Activated naive CD4-positive, alpha-beta T cell treated with anti-CD3 and anti-CD28 coated beads, Interleukin-2, amount 10 ng/mL, durations not matched to agents 7 days and 5 days (primary cell): ENCODE measurements around the gene C6orf120.
A peak's percentile ranks its signal among the peaks of the same experiment; 100 is the strongest.

Source experiments
- CTCF ChIA-PET: fragments of 350-600 bp; sonication (Branson Sonifier 250); formaldehyde crosslinking; loops from one replicate; lab custom pipeline; 2021; ENCODE audit warnings: antibody characterized with exemption; lab: Charles Lee
- DNase-seq: peaks from one replicate; pipeline ENCODE4 v3.0.0-alpha.2; 2020
- H3K27ac Mint-ChIP-seq: one replicate; pipeline ENCODE4 v1.8.0; 2021; ENCODE audit warnings: mild to moderate bottlenecking, moderate library complexity, mixed read lengths
- H3K27me3 Mint-ChIP-seq: one replicate; pipeline ENCODE4 v1.8.0; 2021; ENCODE audit warnings: mild to moderate bottlenecking, mixed read lengths
- H3K36me3 Mint-ChIP-seq: one replicate; pipeline ENCODE4 v1.8.0; 2021; ENCODE audit warnings: mixed read lengths
- H3K4me1 Mint-ChIP-seq: one replicate; pipeline ENCODE4 v1.8.0; 2021; ENCODE audit warnings: mixed read lengths
- H3K4me3 Mint-ChIP-seq: one replicate; pipeline ENCODE4 v1.8.0; 2021; ENCODE audit warnings: mild to moderate bottlenecking, moderate library complexity, mixed read lengths
- H3K9me3 Mint-ChIP-seq: one replicate; pipeline ENCODE4 v1.8.0; 2021; ENCODE audit warnings: mixed read lengths

The C6orf120 gene

DNA sequence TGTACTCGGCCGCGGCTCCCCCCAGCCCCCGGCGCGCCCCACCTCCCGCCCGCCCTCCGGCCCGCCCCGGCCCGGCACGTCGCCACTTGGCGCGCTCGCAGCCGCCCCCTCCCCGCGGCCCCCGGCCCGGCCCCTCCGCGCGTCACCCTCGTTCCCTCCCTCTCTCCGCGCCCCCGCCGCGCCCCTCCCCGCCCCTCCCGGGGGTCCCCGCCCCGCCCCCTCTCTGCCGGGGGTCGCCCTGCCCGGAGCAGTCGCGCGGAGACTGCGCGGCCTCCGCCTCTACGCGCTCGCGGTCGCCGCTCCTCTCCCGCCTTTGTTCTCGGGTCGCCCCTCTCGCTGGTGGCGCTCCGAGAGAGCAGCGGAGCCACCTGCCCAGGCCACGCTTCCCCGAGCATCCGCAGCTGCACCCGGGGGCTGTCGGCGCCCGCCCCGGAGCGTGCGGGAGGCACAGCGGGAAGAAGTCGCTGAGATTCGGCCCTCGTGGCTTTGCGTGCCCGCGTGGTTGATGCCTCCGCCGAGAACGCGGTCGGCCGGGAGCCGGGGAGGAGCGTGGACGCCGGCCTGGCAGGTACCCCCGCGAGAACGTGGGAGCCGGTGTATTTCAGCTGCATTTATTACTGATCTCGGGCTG lies 22.7 kb downstream of the C6orf120 start, which contains the start of gene PHF10:
TSS of gene PHF10 (minus strand) at position 7 of the 631 bp plus-strand sequence. CDS start 569 bp downstream, outside the sequence.
- H3K9me3 Mint-ChIP-seq, result no peaks in the 10 kb centered on the region
- H3K27ac Mint-ChIP-seq, result peak within 1 kb of the TSS; percentile 93
- CTCF ChIA-PET, result interaction anchor here (1.0 kb wide), 1 partner anchor 65 kb away, joined by 3 read pairs; no protein-coding TSS in a partner anchor
- peaks cover 7% of the 10 kb centered on the region for H3K36me3 Mint-ChIP-seq
- H3K27me3 Mint-ChIP-seq, result peaks cover 7% of the 10 kb centered on the region
- peaks cover 45% of the 10 kb centered on the region for H3K4me1 Mint-ChIP-seq
- H3K4me3 Mint-ChIP-seq, result peak within 1 kb of the TSS; percentile 80
- peak; percentile 70 for DNase-seq

DNA sequence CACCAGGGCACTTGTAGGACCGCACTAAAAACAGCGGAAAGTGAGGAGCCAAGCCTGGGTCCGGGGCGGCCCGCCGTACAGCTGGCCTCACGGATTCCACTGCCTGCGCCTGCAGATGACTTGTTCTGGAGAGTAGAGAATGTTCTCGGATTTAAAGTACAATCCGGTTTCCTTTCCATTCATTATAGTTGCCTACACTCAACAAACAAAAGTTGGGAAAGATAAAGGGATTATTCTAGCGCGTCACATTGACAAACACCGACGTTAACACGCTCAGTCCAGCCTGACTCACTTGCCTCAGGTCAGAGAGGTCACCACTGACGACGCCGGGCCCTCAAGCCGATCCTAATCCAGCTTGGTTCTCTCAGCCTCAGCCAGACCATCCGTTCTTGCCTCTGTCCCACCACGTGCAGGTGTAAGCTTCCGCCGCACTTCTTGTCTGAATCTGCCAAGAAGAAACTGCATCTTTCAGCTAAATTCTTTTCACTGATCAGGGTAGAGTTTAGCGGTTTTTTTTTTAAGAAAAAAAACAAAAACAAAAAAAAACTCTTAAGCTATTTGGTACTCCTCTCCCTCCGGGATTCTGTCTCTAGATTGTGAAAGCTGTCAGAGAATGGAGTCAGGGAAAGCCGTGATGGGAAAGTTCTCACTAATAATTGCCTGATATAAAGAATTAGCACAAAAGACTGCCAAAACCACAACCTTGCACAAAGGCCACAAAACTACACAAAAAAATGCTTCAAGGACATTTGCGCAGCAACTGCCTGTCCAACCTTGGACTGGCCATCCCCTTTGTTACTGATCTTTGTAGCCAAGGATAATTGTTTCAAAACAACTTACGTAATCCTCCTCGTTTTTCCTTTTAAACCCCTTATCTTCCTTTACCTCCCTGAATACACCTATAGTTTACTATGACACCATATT lies 23.5 kb downstream of the C6orf120 start:
- Mint-ChIP-seq H3K27ac (peak overlapping the region; percentile 83), H3K9me3 (no peaks in the 10 kb centered on the region), H3K27me3 (peaks cover 10% of the 10 kb centered on the region), H3K4me1 (peaks cover 40% of the 10 kb centered on the region), H3K4me3 (peak overlapping the region; percentile 79), H3K36me3 (peaks cover 3% of the 10 kb centered on the region)
- CTCF ChIA-PET, result interaction anchor here (1.0 kb wide), 1 partner anchor 64 kb away, joined by 3 read pairs; no protein-coding TSS in a partner anchor
- no peak for DNase-seq

DNA sequence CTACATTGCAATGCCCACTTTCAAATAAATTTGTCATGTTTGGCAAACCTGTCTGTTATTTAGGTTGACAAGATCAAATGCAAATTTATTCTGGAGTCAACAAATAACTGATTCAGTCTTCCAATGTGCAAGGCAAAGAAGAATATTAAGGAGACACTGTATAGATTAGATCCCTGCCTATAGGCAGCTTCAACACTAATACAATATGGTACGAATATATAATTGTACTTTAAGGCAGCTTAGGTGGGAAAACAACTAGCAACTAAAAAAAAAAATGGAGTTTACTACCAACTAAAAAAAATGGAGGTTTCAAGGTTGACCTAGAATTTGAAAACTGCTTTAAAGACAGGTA lies 24.1 kb downstream of the C6orf120 start:
- peaks cover 35% of the 10 kb centered on the region for H3K4me1 Mint-ChIP-seq
- no peak for DNase-seq
- peak overlapping the region; percentile 79 for H3K4me3 Mint-ChIP-seq
- peak overlapping the region; percentile 70 for H3K27ac Mint-ChIP-seq
- no peaks in the 10 kb centered on the region for H3K9me3 Mint-ChIP-seq
- no peaks in the 10 kb centered on the region for H3K36me3 Mint-ChIP-seq
- peaks cover 16% of the 10 kb centered on the region for H3K27me3 Mint-ChIP-seq
- CTCF ChIA-PET, result no interaction called here

DNA sequence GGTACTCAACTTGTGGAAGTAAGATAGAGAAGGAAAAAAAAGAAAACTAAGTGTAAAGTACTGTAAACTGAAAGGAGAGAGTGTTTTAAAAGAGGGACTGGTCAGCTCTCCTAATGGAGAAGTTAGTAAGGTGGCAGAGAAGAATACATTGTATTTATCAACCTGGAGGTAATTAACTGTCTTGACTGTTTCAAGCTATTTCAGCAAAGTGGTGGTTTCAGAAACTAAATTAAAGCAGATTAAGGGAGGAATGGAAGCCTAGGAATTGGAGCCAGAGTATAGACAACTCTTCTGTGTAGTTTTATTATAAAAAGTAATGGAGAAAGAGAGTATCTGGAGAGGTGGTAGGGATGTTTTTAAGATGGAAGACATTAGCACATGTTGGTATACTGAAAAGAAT lies 25.0 kb downstream of the C6orf120 start:
- Mint-ChIP-seq H3K36me3 (no peaks in the 10 kb centered on the region), H3K4me3 (no peak overlapping the region), H3K9me3 (no peaks in the 10 kb centered on the region), H3K27me3 (peaks cover 16% of the 10 kb centered on the region), H3K27ac (no peak overlapping the region), H3K4me1 (peaks cover 28% of the 10 kb centered on the region)
- DNase-seq, result no peak
- CTCF ChIA-PET, result no interaction called here

DNA sequence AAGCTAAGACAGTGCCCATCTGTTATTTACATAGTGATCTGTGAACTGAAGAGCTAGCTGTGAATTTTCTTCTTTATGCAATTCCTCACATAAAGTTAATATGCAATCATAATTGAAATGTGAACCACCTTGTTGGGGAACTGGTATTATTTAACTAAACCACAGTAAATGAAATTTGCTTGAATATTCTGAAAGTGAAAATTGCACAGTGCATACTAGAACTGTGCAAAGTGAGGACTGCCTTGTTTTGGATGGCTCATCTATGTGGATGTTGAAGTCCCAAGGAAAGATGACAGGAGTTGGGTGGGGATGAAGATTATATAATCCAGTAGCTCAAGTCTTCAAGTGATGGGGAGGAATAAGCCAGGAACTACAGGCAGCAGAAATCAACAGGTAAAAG lies 28.0 kb downstream of the C6orf120 start:
- Mint-ChIP-seq H3K4me3 (no peak overlapping the region), H3K9me3 (no peaks in the 10 kb centered on the region), H3K4me1 (peaks cover 18% of the 10 kb centered on the region), H3K36me3 (no peaks in the 10 kb centered on the region), H3K27me3 (peaks cover 32% of the 10 kb centered on the region), H3K27ac (no peak overlapping the region)
- no peak for DNase-seq
- CTCF ChIA-PET, result no interaction called here

DNA sequence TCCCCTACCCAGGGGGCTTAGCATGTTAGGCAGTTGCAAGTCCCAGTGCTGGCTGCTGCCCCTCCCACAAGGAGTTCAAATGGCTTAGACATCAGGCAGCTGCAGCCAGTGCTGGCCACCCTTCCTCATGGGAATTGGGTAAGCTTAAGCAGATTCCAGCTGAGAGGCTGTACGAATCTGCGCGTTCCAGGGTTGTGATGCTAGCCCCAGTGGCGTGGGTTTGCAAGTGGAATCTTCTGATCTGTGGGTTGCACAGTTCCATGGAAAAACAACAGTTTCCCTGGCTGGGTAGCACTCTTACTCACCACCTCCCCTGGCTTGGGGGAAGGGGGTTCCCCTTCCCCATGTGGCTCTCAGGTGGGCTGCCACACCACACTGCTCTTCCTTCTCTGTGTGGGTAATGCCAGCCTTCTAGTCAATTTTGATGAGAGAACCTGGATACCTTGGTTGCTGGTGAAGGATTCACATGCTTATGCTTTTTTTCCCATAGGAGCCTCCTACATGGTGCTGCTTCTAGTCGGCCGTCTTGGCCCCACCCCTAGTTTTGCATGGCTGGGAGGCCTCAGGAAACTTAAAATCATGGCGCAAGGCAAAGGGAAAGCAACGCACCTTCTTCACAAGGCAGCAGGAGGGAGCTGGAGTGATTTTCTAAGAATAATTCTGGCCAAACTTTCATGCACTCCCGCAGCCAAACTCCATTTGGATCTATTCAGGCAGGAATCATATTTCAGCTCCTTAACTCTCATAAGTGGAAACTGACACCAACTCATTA lies 36.5 kb downstream of the C6orf120 start:
- CTCF ChIA-PET, result no interaction called here
- Mint-ChIP-seq H3K4me3 (no peak overlapping the region), H3K4me1 (no peaks in the 10 kb centered on the region), H3K27me3 (peaks cover 36% of the 10 kb centered on the region), H3K36me3 (no peaks in the 10 kb centered on the region), H3K27ac (no peak overlapping the region), H3K9me3 (no peaks in the 10 kb centered on the region)
- no peak for DNase-seq

DNA sequence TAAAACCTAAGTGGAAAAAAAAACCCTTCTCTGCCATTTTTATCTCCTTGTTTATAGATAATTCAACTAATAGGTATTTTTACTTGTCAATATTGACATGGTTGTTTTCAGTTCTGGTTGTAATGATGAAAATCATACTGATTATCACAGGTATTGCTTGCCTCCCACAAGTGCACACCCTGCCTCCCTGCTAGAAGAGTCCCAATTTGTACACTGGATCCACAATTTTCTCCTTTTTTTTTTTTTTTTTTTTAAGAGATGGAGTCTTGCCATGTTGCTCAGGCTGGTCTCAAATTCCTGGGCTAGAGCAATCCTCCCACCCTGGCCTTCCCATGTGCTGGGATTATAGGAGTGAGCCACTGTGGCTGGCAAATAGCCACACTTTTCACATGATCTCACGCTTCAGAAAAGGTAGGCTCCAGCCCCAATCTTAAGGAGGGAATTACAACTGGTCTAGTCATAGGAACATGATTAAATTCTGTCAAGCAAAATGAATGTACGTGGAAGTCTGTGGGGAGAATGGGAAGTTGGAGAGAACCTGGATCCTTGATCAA lies 37.1 kb downstream of the C6orf120 start:
- no peak for DNase-seq
- H3K27me3 Mint-ChIP-seq, result peaks cover 32% of the 10 kb centered on the region
- H3K4me3 Mint-ChIP-seq, result no peak overlapping the region
- H3K36me3 Mint-ChIP-seq, result no peaks in the 10 kb centered on the region
- H3K27ac Mint-ChIP-seq, result no peak overlapping the region
- CTCF ChIA-PET, result no interaction called here
- no peaks in the 10 kb centered on the region for H3K4me1 Mint-ChIP-seq
- no peaks in the 10 kb centered on the region for H3K9me3 Mint-ChIP-seq

DNA sequence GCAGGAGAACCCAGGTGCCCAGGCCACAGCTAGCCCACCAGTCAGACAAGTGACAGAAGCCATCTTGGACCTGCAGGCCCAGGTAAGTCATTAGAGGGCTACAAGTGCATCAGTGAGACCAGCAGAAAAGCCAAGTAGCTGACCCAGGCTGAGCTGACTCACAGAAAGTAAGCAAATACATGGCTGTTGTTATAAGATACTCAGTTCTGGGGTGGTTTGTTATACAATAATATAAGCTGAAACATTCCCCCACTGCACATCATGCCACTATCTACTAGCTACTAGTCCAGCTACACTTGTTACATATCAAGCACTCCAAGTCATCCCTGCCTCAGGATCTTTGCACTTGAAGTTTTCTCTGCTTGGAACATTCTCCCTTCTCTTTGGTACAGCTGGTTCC lies 39.4 kb downstream of the C6orf120 start:
- H3K27me3 Mint-ChIP-seq, result peaks cover 19% of the 10 kb centered on the region
- no peaks in the 10 kb centered on the region for H3K36me3 Mint-ChIP-seq
- H3K4me3 Mint-ChIP-seq, result no peak overlapping the region
- H3K4me1 Mint-ChIP-seq, result no peaks in the 10 kb centered on the region
- no peak for DNase-seq
- H3K27ac Mint-ChIP-seq, result no peak overlapping the region
- CTCF ChIA-PET, result interaction anchor here (1.1 kb wide), 1 partner anchor 9 kb away, joined by 3 read pairs; no protein-coding TSS in a partner anchor
- H3K9me3 Mint-ChIP-seq, result peaks cover 5% of the 10 kb centered on the region

DNA sequence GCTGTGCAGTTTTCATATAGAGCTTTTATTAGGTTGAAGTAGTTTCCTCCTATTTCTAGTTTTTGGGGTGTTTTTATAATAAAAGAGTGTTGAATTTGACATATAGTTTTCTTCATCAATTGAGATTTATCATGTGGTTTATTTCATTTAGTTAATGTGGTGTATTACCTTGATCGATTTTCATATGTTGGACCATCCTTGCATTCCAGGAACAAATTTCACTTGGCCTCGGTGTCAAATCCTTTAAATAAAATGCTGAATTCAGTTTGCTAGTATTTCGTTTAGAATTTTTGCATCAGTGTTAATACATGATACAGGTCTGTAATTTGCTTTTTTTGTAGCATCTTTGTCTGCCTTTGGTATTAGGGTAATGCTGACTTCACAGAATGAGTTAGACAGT lies 43.5 kb downstream of the C6orf120 start:
- CTCF ChIA-PET, result no interaction called here
- DNase-seq, result no peak
- Mint-ChIP-seq H3K4me1 (peaks cover 12% of the 10 kb centered on the region), H3K9me3 (peaks cover 5% of the 10 kb centered on the region), H3K27ac (no peak overlapping the region), H3K27me3 (no peaks in the 10 kb centered on the region), H3K36me3 (peaks cover 12% of the 10 kb centered on the region), H3K4me3 (no peak overlapping the region)

DNA sequence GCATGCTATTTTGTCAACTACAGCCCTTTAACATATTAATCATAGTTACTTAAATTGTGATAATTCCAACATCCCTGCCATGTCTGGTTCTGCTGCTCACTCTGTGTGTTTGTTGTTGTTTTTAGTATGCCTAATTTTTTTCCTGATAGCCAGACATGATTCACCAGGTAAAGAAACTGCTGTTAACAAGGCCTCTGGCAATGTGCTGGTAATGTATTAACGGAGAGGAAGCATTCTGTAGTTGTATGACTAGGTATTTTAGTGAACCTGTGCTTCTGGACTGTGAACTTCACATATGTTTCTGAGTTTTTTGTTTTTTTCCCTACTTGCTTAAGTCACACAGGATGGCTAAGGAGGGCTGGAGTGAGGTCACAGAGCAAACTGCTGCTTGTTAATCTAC lies 44.6 kb downstream of the C6orf120 start:
- Mint-ChIP-seq H3K36me3 (peaks cover 20% of the 10 kb centered on the region), H3K27ac (no peak overlapping the region), H3K9me3 (peaks cover 5% of the 10 kb centered on the region), H3K4me3 (no peak overlapping the region), H3K4me1 (peaks cover 19% of the 10 kb centered on the region), H3K27me3 (peaks cover 5% of the 10 kb centered on the region)
- CTCF ChIA-PET, result no interaction called here
- DNase-seq, result no peak

DNA sequence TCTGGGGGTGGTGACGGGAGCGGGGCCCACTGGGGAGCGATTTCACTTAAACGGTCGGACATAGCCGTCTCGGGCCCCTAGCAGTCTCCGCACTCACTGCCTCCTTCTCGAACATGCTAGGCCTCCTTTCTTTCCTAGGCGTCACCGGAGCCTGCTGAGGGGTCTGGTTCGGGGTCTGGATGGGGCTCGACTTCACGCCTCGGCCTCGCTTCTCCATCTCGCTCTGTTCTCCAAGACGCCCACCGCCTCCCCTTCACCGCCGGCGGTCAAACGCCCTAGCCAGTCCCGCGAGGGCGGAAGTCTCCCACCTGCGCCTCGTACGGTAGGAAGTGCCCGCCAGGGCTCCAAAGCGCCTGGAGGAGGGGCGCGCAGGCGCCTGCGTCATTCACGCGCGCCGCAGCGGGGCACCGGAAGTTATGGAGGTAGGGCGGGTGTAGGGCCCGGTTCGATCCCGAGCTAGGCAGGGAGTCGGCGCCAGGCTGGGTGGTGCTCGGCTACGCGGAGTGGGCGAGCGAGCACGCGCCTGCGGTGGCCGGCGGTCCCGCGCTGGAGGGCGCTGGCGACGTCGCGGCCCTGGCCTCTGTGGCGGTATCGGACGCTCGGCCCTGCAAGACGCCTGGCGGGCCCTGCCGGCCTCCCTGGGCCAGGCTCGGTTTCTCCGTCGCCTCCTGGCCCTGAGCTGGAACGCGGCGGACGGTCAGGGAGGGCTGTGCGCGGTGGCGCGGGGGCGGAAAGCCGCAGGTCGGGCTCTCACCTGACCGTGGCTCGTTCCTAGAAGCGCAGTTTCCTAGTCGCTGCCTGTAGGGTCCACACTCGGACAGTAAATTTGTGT lies 49.5 kb downstream of the C6orf120 start, which contains the start of the genes DYNLT2 and ERMARD:
TSS of gene DYNLT2 (minus strand) at position 331 of the 832 bp plus-strand sequence. CDS start at position 217, 114 bp downstream.
TSS of gene ERMARD (plus strand) at position 381 of the 832 bp plus-strand sequence. CDS start at position 417, 36 bp downstream.
- Mint-ChIP-seq H3K36me3 (peaks cover 21% of the 10 kb centered on the region), H3K4me3 (peak within 1 kb of the TSS; percentile 98), H3K9me3 (no peaks in the 10 kb centered on the region), H3K4me1 (peaks cover 34% of the 10 kb centered on the region), H3K27ac (peak within 1 kb of the TSS; percentile 99), H3K27me3 (peaks cover 5% of the 10 kb centered on the region)
- CTCF ChIA-PET, result no interaction called here
- DNase-seq, result peak; percentile 95

DNA sequence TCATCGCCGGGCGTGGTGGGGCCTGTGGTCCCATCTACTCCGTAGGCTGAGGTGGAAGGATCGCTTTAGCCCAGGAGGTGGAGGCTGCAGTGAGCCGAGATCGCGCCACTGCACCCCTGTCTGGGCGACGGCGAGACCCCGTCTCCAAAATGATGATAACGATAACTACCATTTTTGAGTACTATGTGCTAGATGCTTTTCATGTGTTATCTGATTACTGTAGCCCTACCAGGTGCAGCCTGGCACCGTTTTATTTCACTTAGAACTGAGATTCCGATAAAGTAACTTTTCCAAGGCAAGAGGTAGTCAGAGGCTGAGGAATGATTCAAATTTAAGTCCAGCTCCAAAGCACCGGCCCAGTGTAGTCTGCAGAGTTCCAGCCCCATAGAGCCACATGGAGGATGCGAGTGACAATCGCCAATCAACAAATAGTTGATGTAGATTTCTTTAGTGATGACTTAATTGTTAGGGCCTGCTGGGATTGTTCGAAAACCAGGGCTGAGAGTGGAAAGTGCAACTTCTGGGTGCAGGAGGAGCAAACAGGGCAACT lies 50.2 kb downstream of the C6orf120 start:
- Mint-ChIP-seq H3K4me3 (peak overlapping the region; percentile 98), H3K4me1 (peaks cover 34% of the 10 kb centered on the region), H3K27ac (peak overlapping the region; percentile 95), H3K27me3 (peaks cover 5% of the 10 kb centered on the region), H3K9me3 (no peaks in the 10 kb centered on the region), H3K36me3 (peaks cover 24% of the 10 kb centered on the region)
- CTCF ChIA-PET, result no interaction called here
- no peak for DNase-seq
